ENCODE data around the gene RDH13.
A peak's percentile ranks its signal among the peaks of the same experiment; 100 is the strongest.

GRCh38 chr19:55111238-55111831 lies 48.4 kb upstream of the RDH13 start:
- TF ChIP-seq CTCF (IDR thresholded peaks at IDR 0.05 in 8 of 11, conservative IDR thresholded peaks at IDR 0.05 in 3 of 11) (no peak), POLR2A (IDR thresholded peaks at IDR 0.05) (no peak), POLR2AphosphoS5 (IDR thresholded peaks at IDR 0.05) (peak in 2 of 3 donors; percentile 10 to 64)
